ENCODE results near the gene ANAPC2. TPM values are rescaled to one million over a fixed set of nuclear protein-coding genes. Genes with fewer than 3 reads are reported as not detected.

The ANAPC2 gene
- total and polyA plus RNA-seq, 4 donors, result 9.3 to 32.6 (median 19.6) TPM

GRCh38 chr9:137173796-137174664, 14.3 kb downstream of the ANAPC2 start:
- no peak for DNase-seq (ENCODE audit: low spot score)
- 73% methylated on average over 45 of the region's 45 CpGs for WGBS

More at GRCh38 chr9:137173796-137174664, 14.3 kb downstream of the ANAPC2 start:
- peaks cover 3 to 10% (median 4%) of the 10 kb centered on the region in 4 donors for H3K27me3 ChIP-seq (ENCODE audit: control insufficient read depth in 4 of 4, insufficient read depth in 4 of 4, low read length in 3 of 4)
- H3K9ac ChIP-seq (ENCODE audit: low read depth in 1 of 2, low read length in 2 of 2), result no peak overlapping the region
- no peak overlapping the region for H3K27ac ChIP-seq (ENCODE audit: low read depth in 1 of 2, low read length in 2 of 2)
- peaks cover 0 to 7% (median 4%) of the 10 kb centered on the region in 4 donors for H3K36me3 ChIP-seq (ENCODE audit: control insufficient read depth in 4 of 4, insufficient read depth in 3 of 4, low read depth in 1 of 4, low read length in 3 of 4)
- TF ChIP-seq TAF1 (conservative IDR thresholded peaks at IDR 0.05) (no peak), ZBTB33 (IDR thresholded peaks at IDR 0.05) (no peak), SP1 (IDR thresholded peaks at IDR 0.05) (no peak), EGR1 (IDR thresholded peaks at IDR 0.05; ENCODE audit: low read depth in 2 of 2) (no peak), REST (IDR thresholded peaks at IDR 0.05) (no peak), GABPA (IDR thresholded peaks at IDR 0.05 in 1 of 2, conservative IDR thresholded peaks at IDR 0.05 in 1 of 2) (no peak), FOXA2 (IDR thresholded peaks at IDR 0.05) (no peak), JUND (IDR thresholded peaks at IDR 0.05) (no peak), CTCF (IDR thresholded peaks at IDR 0.05; ENCODE audit: low read depth, low read length, missing input control) (no peak), MAX (IDR thresholded peaks at IDR 0.05) (no peak), ATF3 (IDR thresholded peaks at IDR 0.05) (no peak), RXRA (IDR thresholded peaks at IDR 0.05) (no peak), HNF4G (IDR thresholded peaks at IDR 0.05) (no peak), NR2F2 (IDR thresholded peaks at IDR 0.05) (no peak), YY1 (IDR thresholded peaks at IDR 0.05) (no peak), FOXA1 (IDR thresholded peaks at IDR 0.05) (no peak)
- H3K9me3 ChIP-seq (ENCODE audit: control insufficient read depth in 4 of 4, low read length in 3 of 4), result no peaks in the 10 kb centered on the region
- peaks cover 8 to 12% (median 10%) of the 10 kb centered on the region in 4 donors for H3K4me1 ChIP-seq (ENCODE audit: control insufficient read depth in 4 of 4, insufficient read depth in 4 of 4, low read length in 3 of 4)
- H3K4me3 ChIP-seq (ENCODE audit: low read depth in 1 of 3, low read length in 3 of 3), result no peak overlapping the region
